ENCODE measurements around the gene AMFR.

AMFR gene

DNA sequence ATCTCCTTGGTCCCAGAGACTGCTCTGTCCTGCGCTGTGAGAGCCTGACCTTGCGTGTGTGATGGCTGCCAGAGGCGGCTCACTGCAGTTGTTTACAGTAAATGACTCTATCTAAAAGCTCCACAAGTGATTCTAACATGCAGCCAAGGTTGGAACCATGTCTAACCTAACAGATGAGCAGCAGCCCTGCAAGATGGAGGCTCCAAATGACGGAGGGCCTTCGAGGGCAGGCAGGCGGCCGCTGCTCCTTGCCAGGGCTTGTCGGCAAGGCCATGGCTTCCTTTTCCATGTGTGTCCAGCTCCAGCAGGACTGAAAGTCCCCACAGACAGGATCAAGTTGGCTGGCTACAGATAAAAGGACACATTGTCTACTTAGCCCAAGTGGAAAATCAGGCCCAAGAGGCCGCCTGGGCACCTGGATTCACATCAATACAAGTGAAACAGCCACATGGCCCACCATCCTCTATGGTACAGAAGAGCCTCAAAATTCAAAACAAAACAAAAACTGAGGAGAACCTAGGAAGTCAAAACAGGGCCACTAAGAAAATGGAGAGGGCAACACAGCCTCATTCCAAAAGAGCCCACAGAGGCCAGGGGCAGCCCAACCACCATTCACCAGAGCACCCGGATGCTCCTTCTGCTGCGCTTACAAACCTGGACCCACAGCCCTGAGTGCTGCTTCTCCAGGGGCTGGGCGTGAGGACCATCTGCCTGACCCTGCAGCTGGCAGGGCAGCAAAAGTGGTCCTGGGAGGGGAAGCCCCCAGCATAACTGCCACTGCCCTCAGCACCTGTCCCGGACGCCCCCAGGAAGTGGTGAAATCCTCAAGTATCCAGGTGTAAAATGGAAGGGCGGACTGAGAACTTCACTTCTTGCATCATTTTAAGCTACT is 65.0 kb downstream of the AMFR start:
- DNase-seq = no peak

DNA sequence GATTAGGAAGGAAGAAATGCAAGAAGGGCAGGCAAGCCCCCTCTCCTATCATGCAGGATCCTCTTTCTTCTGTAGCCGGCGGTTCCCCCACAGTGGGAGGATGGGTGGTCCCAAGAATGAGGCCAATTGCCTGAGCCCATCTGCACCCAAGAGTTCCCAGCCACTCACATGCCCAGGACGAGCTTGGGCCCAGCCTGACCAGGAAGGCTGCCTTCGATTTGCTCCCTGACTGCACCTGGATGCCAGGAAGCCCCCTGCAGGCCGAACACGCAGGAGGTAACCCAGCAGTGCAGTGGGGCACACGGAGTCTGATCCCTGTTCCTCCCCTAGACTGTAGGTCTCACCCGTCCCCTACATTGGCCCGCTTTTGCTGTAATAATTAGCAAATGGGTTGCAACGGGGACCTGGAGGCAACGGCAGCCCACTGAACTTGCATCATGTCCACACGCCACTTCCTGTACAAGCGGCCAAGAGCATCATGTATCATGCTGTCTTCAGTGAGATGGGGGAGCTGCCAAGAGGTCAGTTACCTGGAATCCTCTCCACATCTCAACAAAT is 67.5 kb downstream of the AMFR start:
- DNase-seq = no peak

- DNase-seq = no peak
These were observed 68.0 kb downstream of the AMFR start for GRCh38 chr16:56357241-56357764.

DNA sequence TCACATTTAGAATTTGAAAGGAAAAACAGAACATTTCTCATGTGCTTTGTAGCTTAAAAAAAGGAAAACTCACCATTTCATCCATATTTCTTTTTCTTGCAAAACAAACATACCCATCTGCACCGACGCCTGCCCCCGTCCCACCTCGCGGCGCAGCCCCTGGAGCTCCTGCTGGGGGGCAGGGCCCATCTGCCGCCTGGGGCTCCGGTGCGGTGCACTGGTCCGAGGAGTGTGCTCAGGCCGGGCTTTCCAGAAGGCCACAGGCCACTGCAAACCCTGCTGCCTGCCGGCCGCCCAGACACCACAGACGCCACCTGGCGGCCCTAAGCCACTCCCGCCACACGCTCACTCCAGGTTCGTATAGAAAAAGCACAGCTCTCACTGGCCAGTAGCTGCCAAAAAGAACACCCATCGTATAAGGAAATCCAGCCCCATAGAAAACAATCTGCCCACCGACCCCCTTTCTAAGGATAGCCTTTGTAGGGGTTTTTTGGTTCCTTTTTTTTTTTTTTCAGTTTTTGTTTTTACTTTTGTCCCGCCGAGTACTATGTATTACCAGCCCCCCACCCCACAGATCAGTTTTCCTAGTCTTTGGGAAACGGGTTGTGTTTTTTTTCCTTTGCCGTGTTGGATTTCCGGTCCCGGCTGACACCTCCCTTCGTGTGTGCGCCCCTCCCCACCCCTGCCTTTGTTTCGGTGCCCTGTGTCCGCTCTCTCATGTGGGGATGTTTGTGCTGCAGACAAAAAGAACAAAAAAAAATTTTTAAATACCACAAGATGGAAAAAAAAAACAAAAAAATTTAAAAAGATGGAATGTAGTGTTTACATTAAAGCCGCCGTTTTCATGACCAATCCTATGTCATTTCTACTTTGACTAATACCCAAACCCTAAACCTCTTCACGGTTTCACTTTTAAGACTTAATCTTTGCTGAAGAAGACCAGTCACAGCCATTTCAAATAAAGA is 68.8 kb downstream of the AMFR start:
- peak; percentile 51 for DNase-seq

- no peak for DNase-seq
These were observed 69.5 kb downstream of the AMFR start for GRCh38 chr16:56355786-56356275.

GRCh38 chr16:56355221-56355620 is 70.1 kb downstream of the AMFR start:
- DNase-seq = no peak

GRCh38 chr16:56354746-56355145 is 70.6 kb downstream of the AMFR start:
- DNase-seq = no peak

DNA sequence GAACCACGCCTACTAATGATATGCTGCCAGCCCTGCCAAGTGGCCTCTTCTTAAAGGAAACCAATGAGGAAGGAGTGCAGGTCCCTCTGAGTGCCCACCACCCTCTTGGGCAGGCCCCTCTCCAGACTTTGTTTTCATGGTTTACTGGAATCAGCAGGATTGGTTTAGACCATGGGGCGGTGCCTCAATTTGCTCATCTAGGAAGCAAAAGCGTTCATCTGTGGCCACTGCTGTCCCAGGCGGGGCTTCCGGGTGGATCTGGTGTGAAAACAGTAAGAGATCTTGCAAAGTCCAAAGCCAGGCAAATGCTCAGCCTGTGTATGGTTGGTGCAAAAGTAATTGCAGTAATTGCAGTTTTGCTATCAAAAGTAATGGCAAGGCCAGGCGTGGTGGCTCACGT is 71.3 kb downstream of the AMFR start:
- no peak for DNase-seq

GRCh38 chr16:56353054-56353921 is 72.1 kb downstream of the AMFR start:
- DNase-seq = no peak

GRCh38 chr16:56352351-56353053 is 72.8 kb downstream of the AMFR start:
- DNase-seq = no peak

- DNase-seq = no peak
These were observed 73.9 kb downstream of the AMFR start for GRCh38 chr16:56351481-56351880.

DNA sequence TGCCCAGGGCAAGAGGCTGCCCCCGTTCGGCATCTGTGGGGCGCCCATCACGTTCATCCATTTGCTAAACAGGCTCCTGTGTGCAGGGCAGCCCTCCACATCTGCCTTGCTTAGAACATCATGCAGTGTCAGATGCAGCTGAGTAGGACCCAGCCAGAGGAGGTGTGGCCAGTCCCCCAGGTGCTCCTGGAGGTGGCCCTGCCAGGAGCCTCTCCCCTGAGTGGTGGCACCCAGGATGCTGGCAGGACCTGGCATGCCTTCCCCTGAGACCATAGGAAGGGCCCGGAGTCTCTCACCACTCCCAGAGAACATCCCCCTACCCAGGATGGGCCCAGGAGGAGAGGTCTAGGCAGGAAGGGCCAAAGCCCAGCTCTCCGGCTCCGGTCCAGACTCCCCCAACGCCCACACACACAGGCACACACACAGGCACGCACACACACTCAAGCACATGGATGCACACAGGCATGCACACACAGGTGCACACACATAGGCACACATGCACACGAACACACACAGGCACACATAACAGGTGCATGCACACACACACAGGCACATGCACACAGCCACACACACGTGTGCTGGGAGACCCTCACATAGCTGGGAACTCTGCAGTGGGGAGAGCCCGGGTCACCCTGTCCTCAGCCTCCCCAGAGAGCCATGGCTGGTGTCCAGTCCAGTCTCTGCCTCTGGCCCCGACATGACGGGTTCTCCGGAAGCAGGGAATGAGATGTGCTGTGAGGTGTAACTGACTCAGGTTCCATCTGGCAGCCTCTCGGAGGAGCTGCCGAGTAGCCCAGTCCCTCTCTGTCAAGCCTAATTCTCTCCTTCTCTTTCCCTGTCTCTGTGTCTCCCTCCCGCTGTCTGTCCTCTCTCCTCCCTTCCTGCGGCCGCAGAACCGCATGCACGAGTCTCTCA is 74.6 kb downstream of the AMFR start:
- DNase-seq = no peak

GRCh38 chr16:56349711-56350161 is 75.6 kb downstream of the AMFR start:
- DNase-seq = no peak

DNA sequence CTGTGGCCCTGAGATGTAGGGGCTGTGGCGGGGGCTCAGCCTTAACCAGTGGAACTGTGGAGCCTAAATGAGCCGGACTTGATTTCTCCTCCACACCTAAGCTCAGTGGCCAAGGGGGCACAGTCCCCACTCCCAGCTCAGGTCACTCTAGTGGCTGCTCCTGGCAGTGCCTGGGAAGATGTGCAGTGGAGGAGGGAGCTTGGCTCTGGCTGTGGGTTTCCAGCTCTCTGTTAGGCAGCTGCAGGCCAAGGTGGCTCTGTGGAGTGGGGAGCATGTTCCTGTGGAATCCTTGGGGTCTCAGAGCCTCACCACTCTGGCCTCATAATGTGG is 76.3 kb downstream of the AMFR start:
- no peak for DNase-seq

DNA sequence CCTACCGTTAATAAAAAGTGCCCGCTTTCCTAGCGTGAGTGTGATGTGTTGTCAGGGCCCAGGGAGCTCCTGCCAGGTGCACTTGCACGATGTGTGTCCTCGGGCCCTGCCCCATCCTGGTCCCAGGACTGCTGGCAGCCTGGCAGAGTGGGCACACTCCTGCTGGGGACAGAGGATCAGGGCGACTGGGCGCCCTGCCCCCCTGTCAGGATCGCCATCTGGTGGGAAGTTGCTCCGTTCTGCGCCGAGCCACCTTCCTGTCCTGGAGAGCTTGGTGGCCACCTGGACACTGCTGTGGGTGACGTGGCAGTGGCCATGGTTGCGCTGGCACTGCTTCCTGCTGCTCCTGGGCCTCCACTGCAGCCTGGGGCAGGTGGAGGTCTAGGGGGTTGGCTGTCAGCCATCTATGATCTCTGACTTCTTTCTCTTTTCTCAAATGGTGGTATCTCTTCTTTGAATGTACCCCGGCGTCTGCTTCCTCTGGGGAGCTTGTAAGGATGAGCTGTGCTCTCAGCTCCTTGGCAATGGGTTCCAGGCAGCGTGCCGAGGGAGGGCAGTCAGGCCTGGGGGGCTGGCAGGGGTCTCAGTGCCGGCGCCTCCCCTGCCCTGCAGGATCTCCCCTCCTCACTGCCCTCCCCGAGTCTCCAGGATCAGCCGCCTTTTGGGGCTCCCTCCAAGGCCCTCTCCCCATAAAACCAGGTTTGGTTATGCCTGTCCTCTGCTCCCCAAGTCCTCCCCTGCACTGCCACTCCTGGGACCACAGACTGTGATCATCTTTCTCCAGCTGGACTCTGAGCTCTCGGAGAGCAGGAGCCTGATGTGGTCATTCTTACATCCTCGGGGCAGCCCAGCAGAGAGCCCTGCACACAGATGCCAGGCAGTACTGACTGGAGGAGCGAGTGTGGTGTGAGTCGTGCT is 76.9 kb downstream of the AMFR start:
- no peak for DNase-seq

DNA sequence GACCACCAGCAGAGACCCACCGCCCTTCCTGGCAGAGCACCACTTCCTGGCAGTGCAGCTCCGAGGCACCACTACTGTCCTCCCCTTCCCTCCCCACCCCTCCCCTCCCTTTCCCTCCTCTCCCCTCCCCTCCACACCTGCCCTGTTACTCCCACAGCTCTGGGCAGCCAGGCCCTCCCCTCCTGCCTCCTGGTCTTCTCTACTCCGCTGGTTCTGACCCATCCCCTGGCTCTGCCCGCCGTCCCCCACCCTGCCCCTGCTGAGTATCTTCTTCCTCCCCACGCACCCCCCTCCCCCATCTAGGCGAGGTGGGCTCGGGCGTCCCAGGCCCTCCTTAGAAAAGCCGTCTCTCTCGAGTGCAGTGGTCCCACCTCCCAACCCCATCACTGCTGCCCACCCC is 77.7 kb downstream of the AMFR start:
- DNase-seq = no peak

DNA sequence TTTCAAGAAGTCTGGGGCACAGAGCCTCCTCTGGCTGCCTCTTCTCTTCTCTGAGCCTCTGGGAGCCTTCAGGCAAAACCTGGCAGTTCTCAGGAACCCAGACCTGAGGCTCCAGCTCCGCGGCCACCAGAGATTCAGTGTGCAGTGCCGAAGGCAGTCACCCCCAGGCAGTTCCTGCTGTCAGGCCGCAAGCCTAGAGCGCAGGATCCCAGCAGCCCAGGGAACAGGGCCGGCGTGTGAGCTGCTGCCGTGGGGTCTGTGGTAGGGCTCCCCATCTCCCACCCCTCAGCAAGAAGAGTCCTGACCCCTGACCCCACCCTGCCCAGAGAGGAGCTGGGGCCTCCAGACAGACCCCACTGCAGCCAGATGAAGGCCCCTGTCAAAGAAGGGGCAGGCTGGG is 78.2 kb downstream of the AMFR start:
- no peak for DNase-seq

DNA sequence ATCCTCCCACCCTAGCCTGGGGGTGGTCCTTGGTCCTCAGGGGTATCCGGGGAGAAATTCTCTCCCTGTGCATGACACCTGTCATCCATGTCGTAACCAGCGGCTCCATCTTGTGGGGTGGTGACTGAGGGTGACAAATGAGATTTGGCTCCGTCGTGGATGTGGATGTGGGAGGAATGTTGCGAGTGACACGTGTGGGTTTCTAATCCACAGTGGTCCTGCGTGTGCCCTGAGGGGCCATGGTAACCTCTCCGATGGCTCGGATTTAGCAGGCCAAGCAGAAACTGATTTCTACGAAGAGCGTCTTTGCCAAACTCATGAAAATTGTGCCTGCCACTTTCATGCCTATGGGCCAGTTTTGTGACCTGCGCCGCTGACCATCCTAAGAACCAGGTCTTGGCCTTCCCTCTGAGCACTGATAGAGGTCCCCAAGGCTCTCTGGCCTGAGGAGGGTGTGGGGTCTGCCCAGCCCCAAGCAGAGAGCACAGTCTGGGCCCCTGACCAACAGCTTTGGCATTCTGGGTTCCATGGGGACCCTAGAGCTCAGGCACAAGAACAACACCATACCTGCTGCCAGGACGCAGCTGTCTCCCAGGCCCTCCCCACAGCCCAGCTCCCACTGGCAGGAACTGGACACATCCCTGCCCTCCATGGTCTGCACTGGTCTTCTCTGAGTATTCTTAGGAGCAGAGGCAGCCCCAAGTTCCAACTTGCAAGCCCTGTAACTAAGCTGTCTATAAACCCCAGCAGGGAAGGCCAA is 79.0 kb downstream of the AMFR start:
- DNase-seq = no peak

Data from NCI-H510A (cell line).